Keratinocyte (primary cell): ENCODE results near the gene MMRN2.

ENCODE experiments used
- EZH2 ChIP-seq: IDR thresholded peaks from one replicate; pipeline ENCODE4 v1.6.1; 2012; ENCODE audit warnings: inconsistent platforms, mild to moderate bottlenecking, low read length, moderate library complexity
- TF ChIP-seq, protein P1 (sequence below), 3 experiments: IDR thresholded peaks in 1 of 3; conservative IDR thresholded peaks in 1 of 3; optimal IDR thresholded peaks in 1 of 3; 2 replicates in 2 of 3; 3 replicates in 1 of 3; pipeline versions ENCODE3 to v1.5.1; 2011; ENCODE audit warnings: low read length in 3 of 3, mild to moderate bottlenecking in 3 of 3, moderate library complexity in 2 of 3, control low read depth in 1 of 3, inconsistent platforms in 1 of 3; ENCODE audit not compliant: insufficient read depth in 2 of 3; ENCODE audit errors: extremely low read depth in 1 of 3

DNA sequence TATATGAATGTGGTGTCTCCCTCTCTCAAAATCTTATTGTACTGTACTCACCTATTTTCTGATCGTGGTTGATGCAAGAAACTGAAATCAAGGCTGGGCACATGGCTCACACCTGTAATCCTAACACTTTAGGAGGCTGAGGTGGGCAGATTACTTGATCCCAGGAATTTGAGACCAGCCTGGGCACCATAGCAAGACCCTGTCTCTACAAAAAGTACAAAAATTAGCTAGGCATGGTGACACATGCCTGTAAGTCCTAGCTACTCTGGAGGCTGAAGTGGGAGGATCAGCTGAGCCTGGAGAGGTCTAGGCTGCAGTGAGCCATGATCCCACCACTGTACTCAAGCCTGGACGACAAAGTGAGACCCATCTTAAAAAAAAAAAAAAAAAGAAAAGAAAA is 16.0 kb downstream of the MMRN2 start:
- TF ChIP-seq, protein P1, sequence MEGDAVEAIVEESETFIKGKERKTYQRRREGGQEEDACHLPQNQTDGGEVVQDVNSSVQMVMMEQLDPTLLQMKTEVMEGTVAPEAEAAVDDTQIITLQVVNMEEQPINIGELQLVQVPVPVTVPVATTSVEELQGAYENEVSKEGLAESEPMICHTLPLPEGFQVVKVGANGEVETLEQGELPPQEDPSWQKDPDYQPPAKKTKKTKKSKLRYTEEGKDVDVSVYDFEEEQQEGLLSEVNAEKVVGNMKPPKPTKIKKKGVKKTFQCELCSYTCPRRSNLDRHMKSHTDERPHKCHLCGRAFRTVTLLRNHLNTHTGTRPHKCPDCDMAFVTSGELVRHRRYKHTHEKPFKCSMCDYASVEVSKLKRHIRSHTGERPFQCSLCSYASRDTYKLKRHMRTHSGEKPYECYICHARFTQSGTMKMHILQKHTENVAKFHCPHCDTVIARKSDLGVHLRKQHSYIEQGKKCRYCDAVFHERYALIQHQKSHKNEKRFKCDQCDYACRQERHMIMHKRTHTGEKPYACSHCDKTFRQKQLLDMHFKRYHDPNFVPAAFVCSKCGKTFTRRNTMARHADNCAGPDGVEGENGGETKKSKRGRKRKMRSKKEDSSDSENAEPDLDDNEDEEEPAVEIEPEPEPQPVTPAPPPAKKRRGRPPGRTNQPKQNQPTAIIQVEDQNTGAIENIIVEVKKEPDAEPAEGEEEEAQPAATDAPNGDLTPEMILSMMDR (optimal IDR thresholded peaks at IDR 0.05 in 1 of 3, IDR thresholded peaks at IDR 0.05 in 1 of 3, conservative IDR thresholded peaks at IDR 0.05 in 1 of 3; ENCODE audit: extremely low read depth in 1 of 3, insufficient read depth in 2 of 3, low read length in 3 of 3): no peak
- no peak for TF ChIP-seq EZH2
